BE2C (cell line): ENCODE measurements around the gene ZBTB7A.

Experiments
- DNase-seq: peaks from one replicate; pipeline ENCODE4 v3.0.0-alpha.2; 2020
- H3K27me3 ChIP-seq: fragments of 250-450 bp; sonication (Bioruptor Pico); 2 replicates; pipeline ENCODE4 v1.5.1; 2020; ENCODE audit warnings: mild to moderate bottlenecking
- H3K36me3 ChIP-seq: fragments of 250-450 bp; sonication (Bioruptor Pico); 2 replicates; pipeline ENCODE4 v1.5.1; 2020; ENCODE audit warnings: mild to moderate bottlenecking
- H3K4me1 ChIP-seq: fragments of 250-450 bp; sonication (Bioruptor Pico); 2 replicates; pipeline ENCODE4 v1.5.1; 2020
- H3K4me3 ChIP-seq: 2 replicates; pipeline ENCODE4 v1.5.1; 2011; ENCODE audit warnings: low read depth, low read length
- H3K9me3 ChIP-seq: fragments of 250-450 bp; sonication (Bioruptor Pico); 2 replicates; pipeline ENCODE4 v1.5.1; 2020
- TF ChIP-seq, protein P1 (sequence below): IDR thresholded peaks from 2 replicates; pipeline ENCODE4 v1.5.1; 2012; ENCODE audit warnings: mild to moderate bottlenecking, low read depth, low read length

Gene ZBTB7A

GRCh38 chr19:4016486-4016885 lies 50.2 kb downstream of the ZBTB7A start:
- Histone ChIP-seq H3K4me1 (peaks cover 12% of the 10 kb centered on the region), H3K4me3 (no peak overlapping the region; the same call in 1 of the 2 replicates), H3K36me3 (peaks cover 39% of the 10 kb centered on the region), H3K9me3 (no peaks in the 10 kb centered on the region), H3K27me3 (no peaks in the 10 kb centered on the region)
- DNase-seq = no peak
- TF ChIP-seq, protein P1, sequence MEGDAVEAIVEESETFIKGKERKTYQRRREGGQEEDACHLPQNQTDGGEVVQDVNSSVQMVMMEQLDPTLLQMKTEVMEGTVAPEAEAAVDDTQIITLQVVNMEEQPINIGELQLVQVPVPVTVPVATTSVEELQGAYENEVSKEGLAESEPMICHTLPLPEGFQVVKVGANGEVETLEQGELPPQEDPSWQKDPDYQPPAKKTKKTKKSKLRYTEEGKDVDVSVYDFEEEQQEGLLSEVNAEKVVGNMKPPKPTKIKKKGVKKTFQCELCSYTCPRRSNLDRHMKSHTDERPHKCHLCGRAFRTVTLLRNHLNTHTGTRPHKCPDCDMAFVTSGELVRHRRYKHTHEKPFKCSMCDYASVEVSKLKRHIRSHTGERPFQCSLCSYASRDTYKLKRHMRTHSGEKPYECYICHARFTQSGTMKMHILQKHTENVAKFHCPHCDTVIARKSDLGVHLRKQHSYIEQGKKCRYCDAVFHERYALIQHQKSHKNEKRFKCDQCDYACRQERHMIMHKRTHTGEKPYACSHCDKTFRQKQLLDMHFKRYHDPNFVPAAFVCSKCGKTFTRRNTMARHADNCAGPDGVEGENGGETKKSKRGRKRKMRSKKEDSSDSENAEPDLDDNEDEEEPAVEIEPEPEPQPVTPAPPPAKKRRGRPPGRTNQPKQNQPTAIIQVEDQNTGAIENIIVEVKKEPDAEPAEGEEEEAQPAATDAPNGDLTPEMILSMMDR = no peak

DNA sequence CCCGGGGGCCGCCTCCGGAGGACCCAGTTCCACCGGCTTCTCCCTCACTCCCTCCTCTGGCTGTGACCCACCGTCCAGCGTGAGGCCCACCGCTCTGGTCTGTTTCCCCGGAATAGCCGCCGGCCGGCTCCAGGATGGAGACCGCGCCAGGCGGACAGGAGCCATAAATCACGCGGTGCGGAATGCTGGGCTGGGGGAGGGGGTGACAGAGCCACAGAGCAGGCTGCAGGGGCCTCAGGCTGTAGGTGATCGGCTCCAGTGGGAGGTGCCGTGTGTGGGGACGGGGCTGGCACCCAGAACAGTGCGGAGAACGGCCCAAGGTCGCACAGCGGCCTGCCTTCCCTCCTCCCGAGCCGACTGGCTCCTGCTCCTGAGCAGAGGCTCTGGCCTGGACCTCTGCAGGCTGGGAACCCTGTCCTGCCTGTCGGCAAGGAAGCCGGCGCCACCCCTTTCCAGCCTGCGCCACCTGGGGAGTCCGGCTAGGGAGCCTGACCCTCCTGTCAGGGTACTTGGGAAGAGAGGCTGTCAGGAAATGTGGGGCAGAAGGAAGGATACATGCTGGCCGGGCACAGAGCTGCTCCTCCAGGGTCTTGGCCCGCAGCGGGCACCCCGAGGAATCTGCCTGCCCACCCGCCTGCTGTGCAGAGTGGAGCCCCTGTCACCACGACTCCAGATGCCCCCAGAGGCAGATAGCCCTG lies 50.8 kb downstream of the ZBTB7A start:
- TF ChIP-seq, protein P1 = no peak
- DNase-seq = peak; percentile 84
- Histone ChIP-seq H3K4me3 (peak overlapping the region; percentile 56), H3K4me1 (peaks cover 12% of the 10 kb centered on the region), H3K9me3 (no peaks in the 10 kb centered on the region), H3K27me3 (no peaks in the 10 kb centered on the region), H3K36me3 (peaks cover 37% of the 10 kb centered on the region)

DNA sequence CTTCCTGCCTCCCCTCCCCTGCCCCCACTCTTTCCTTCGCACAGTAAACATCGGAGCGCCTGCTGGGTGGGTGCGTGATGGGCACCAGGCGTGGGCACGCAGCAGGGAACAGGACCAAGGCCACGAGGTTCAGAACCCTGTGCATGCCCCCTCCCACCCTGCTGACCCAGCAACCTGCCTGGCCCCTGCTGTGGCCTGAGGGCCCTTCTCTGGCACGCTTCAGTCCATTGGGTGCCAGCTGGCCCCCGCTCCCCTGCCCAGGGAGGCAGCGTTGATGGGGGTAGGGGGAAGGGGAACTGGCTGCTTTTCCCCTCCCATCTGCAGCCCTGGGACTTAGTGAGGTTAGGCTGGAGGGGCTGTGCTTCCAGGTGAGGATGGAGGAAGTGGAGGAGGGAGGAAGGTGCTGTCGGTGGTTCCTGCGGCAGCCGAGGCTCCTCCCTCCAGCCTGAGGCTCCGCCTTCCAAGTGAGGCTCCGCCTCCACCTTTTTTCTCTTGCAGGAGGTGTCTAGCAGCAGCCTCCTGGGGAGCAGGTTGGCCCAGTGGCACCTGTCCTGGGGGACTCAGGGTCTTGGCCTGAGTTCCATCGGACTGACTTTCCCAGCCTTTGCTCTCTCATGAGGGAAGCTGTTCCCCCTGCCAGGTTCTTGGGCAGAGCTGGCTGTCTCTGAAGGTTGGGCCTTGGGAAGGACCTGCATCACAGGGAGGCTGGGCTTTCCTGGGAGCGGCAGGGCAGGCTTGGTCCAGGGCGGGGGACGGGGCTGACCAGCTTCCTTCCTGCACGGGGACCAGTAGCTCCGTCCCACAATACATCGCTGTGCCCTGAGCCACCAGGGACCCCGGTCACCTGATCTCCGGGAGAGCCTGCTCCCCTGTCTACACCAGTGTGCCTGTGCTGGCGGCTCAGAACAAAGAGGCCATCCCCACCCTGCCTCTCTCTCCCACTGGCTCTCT lies 51.9 kb downstream of the ZBTB7A start:
- Histone ChIP-seq H3K4me3 (peak overlapping the region; percentile 56), H3K27me3 (no peaks in the 10 kb centered on the region), H3K9me3 (no peaks in the 10 kb centered on the region), H3K36me3 (peaks cover 31% of the 10 kb centered on the region), H3K4me1 (peaks cover 12% of the 10 kb centered on the region)
- peak; percentile 80 for DNase-seq
- TF ChIP-seq, protein P1 = no peak

- TF ChIP-seq, protein P1 = no peak
These were observed 52.7 kb downstream of the ZBTB7A start for GRCh38 chr19:4013886-4014540.

GRCh38 chr19:4012975-4013634 lies 53.6 kb downstream of the ZBTB7A start:
- TF ChIP-seq, protein P1 = no peak
- H3K36me3 ChIP-seq = peaks cover 29% of the 10 kb centered on the region
- no peak for DNase-seq
- no peaks in the 10 kb centered on the region for H3K27me3 ChIP-seq
- H3K9me3 ChIP-seq = no peaks in the 10 kb centered on the region
- H3K4me1 ChIP-seq = peaks cover 17% of the 10 kb centered on the region
- no peak overlapping the region for H3K4me3 ChIP-seq

More at GRCh38 chr19:4013886-4014540, 52.7 kb downstream of the ZBTB7A start:
- Histone ChIP-seq H3K4me1 (peaks cover 12% of the 10 kb centered on the region), H3K4me3 (no peak overlapping the region), H3K36me3 (peaks cover 32% of the 10 kb centered on the region), H3K9me3 (no peaks in the 10 kb centered on the region), H3K27me3 (no peaks in the 10 kb centered on the region)
- DNase-seq = no peak
